SJSA1 (cell line): ENCODE measurements around the gene THY1. TPM values are rescaled to one million over a fixed set of nuclear protein-coding genes. Genes with fewer than 3 reads are reported as not detected.
"Not testable (repeated sequence)": the region's sequence is repeated elsewhere in the genome, so short reads cannot be mapped to it uniquely, and the experiment has no call there.

Experiments used
- DNase-seq, 2 experiments: peaks; one replicate each; pipeline ENCODE4 v3.0.0-alpha.2; 2015 to 2020; ENCODE audit warnings: low spot score in 2 of 2, low read depth in 1 of 2
- H3K27ac ChIP-seq: fragments of 250-450 bp; sonication (Bioruptor Pico); 2 replicates; pipeline ENCODE4 v1.5.1; 2020; ENCODE audit warnings: mild to moderate bottlenecking, moderate library complexity
- H3K27me3 ChIP-seq: fragments of 250-450 bp; sonication (Bioruptor Pico); replicated peaks from 2 replicates; pipeline ENCODE4 v1.5.1; 2020; ENCODE audit warnings: mild to moderate bottlenecking, moderate library complexity
- H3K36me3 ChIP-seq: fragments of 250-450 bp; sonication (Bioruptor Pico); 2 replicates; pipeline ENCODE4 v1.5.1; 2020; ENCODE audit warnings: mild to moderate bottlenecking
- H3K4me1 ChIP-seq: fragments of 250-450 bp; sonication (Bioruptor Pico); replicated peaks from 2 replicates; pipeline ENCODE4 v1.6.1; 2021; ENCODE audit warnings: mild to moderate bottlenecking
- H3K4me3 ChIP-seq: fragments of 250-450 bp; sonication (Bioruptor Pico); 2 replicates; pipeline ENCODE4 v1.5.1; 2020; ENCODE audit warnings: mild to moderate bottlenecking
- H3K9me3 ChIP-seq: fragments of 250-450 bp; sonication (Bioruptor Pico); replicated peaks from 2 replicates; pipeline ENCODE4 v1.5.1; 2020; ENCODE audit warnings: mild to moderate bottlenecking
- total RNA-seq: library from RNA; depleted of rRNA; stranded (reverse); fragments of >200 nt; shearing (Covaris generic); gene quantifications from 2 replicates; pipeline ENCODE4 v1.2.3, GENCODE V29; 2014; rRNA removed

THY1 gene
- total RNA-seq, result 7.4 and 51.6 TPM in 2 replicates

DNA sequence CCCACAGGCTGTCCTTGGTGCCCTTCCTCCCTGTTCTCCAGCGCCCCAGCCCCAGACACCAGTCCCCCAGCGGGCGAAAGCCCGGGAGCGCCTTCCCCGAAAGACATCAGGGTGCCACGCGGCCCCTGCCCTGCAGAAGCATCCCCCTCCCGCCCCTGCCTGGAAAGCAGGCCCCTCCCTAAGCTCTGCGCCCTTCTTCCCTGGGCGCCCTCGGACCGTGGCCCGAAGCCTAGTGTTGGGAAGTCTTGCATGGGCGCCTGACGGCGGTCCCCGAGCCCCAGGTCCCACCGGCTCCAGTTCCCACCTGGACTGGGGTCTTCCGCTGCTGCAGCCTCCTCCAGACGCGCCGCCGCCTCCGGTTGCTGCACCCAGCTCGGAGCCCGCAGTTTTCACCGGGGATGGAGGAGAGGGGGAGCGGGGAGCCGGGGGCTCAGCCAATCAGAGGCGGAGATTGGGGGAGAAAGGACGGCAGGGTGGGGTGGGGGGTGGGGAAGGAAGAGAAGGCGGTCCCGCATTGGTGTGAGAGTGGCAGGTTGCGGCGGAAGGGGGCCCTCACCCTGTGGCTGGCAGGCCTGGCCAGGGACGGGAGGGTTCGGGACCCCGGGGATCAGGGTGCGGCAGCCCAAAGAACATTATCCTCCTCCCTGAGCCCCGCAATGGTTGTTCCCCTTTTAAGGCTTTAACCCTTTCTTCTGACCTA is at the start of gene THY1:
Gene THY1 (minus strand): TSS at position 364 of the 700 bp plus-strand sequence. CDS start 2,267 bp downstream, outside the sequence.
- DNase-seq, result no peak
- Histone ChIP-seq H3K4me3 (peak within 1 kb of the TSS; percentile 39), H3K9me3 (no peaks in the 10 kb centered on the region), H3K4me1 (peaks cover 19% of the 10 kb centered on the region), H3K36me3 (no peaks in the 10 kb centered on the region), H3K27me3 (no peaks in the 10 kb centered on the region), H3K27ac (no peak within 1 kb of the TSS)

DNA sequence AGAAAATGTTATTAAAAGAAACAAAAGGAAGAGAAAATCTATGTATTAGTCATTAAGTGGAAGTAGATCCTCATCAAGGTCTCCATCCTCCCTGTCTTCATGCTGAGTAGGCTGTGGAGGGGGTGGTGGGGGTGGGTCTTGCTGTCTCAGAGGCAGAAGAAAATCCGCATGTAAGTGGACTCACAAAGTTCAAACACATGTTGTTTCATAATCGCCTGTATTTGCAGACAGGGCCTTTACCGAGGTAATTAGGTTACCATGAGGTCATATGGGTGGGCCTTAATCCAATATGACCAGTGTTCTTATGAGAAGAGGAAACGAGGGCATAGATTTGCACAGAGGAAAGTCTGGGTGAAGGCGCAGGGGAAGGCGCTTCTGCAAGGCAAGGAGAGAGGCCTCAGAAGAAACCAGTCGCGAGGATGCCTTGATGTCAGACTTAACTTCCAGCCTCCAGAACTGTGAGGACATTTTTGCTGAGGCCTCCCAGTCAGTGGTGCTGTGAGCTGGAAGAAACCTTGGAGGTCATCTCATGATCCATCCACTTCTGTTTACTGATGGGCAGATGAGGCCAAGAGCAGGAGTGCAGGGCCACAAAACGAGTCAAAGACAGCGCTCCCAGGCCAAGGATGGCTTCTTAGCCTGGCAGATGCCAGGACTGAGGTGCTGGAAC is 49.3 kb upstream of the THY1 start:
- Histone ChIP-seq H3K9me3 (no peaks in the 10 kb centered on the region), H3K4me1 (peaks cover 14% of the 10 kb centered on the region), H3K4me3 (no peak overlapping the region), H3K27me3 (no peaks in the 10 kb centered on the region), H3K27ac (no peak overlapping the region), H3K36me3 (no peaks in the 10 kb centered on the region)
- DNase-seq, result peak in 1 of 2 experiments; percentile 14

DNA sequence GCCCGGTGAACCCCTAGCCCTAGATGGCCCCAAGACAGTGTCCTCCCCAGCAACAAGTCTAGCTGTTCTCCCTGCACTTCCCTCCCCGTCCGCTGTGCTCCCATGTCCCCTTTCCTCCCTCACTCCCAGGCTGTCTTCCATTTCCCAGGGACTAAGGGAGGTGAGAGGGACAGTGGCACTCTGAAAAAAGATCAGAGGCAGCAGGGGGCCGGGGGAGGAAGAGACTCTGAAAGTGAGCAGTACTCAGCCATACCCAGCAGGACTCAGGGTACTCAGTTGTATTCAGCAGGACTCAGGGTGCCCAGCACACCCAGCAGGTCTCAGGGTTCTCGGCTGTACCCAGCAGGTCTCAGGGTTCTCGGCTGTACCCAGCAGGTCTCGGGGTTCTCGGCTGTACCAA is 48.4 kb upstream of the THY1 start:
- H3K9me3 ChIP-seq, result no peaks in the 10 kb centered on the region
- peaks cover 14% of the 10 kb centered on the region for H3K4me1 ChIP-seq
- no peaks in the 10 kb centered on the region for H3K27me3 ChIP-seq
- no peak overlapping the region for H3K4me3 ChIP-seq
- DNase-seq, result peak in 1 of 2 experiments; percentile 15
- no peak overlapping the region for H3K27ac ChIP-seq
- H3K36me3 ChIP-seq, result no peaks in the 10 kb centered on the region

DNA sequence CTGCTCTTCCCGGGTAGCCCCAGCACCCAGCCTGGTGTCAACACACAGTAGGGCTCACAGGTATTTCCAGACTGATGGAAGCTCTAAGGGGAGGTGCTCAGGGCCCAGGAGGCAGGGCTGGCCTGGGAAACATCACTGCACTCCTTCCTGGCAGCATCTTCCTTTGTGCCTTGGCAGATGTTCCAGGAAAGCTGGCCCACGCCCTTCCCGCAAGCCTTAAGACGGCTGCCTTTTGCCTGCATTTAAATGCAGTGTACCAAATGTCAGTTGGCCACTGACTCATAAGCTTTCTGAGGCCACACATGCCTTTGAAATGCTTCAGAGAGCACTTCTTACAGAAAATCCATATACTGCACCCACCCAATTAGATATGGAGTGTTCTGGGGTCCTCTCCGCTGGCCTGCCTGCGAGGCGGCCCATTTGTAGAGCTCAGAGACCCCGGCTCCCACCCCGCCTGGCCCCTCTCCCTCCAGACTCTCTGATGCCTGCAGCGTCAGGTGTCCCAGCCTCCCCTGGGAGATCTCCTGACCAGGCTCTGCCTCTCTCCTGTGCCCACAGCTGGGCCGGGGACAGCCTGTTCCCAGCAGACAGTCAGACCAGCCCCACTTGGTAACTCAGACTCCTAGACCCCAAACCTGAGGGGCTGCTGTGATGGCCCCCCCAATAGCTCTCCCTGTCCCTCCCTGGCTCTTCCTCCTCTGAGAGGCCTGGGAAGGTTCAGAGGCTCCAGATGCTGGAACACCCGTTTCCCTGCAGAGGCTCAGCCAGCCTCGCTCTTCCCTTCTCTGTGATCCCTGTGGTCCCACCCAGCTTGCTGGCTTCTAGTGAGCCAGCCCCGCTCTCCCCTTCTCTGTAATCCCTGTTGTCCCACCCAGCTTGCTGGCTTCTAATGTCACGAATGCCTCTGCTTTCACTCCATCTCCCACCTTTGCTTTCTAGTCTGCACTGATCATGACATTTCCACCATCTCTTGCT is 47.6 kb upstream of the THY1 start:
- DNase-seq, result peak; percentile 36 to 56
- Histone ChIP-seq H3K27me3 (no peaks in the 10 kb centered on the region), H3K36me3 (no peaks in the 10 kb centered on the region), H3K9me3 (no peaks in the 10 kb centered on the region), H3K27ac (peak overlapping the region; percentile 63), H3K4me1 (peaks cover 14% of the 10 kb centered on the region), H3K4me3 (no peak overlapping the region)

DNA sequence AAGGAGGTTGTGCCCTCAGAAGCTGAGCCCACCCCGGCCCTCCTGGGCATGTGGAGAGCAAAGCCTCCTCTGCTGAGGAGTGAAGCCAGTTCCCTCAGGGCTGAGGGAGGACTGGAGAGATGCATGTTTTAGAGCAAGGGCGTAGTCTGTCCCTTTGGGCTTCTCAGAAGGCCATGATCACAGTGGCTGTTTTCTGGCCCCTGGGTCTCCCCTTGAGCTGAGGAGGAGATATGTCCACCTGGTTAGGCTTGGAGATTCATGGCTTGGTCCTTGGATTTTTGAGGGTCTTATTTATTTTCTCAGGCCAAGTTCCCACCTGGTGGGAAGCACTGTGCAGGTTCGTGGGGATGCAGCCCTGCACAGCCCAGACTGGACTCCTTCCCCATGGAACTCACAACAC is 46.5 kb upstream of the THY1 start:
- Histone ChIP-seq H3K4me1 (peaks cover 14% of the 10 kb centered on the region), H3K4me3 (no peak overlapping the region), H3K36me3 (no peaks in the 10 kb centered on the region), H3K9me3 (no peaks in the 10 kb centered on the region), H3K27ac (no peak overlapping the region), H3K27me3 (no peaks in the 10 kb centered on the region)
- peak in 1 of 2 experiments; percentile 15 for DNase-seq

DNA sequence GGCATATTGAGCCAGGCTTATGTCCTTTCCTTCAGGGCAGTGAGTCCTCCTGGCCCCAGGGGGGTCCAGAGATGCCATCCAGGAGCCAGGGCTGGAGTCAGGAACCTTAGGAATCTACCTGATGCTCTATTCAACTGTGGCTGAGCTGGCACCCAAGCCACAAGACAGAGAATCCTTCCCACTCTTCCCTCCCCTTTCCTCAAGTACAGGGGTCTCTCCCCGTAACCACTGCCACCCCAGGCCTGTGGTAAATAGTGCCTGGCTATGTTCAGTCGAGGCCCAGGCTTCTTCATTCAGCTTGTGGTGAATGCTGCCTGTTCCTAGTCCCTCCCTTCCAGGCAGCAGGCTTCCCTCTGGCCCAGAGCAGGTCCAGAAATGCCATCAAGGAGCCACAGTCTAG is 45.5 kb upstream of the THY1 start:
- no peaks in the 10 kb centered on the region for H3K36me3 ChIP-seq
- no peak for DNase-seq

DNA sequence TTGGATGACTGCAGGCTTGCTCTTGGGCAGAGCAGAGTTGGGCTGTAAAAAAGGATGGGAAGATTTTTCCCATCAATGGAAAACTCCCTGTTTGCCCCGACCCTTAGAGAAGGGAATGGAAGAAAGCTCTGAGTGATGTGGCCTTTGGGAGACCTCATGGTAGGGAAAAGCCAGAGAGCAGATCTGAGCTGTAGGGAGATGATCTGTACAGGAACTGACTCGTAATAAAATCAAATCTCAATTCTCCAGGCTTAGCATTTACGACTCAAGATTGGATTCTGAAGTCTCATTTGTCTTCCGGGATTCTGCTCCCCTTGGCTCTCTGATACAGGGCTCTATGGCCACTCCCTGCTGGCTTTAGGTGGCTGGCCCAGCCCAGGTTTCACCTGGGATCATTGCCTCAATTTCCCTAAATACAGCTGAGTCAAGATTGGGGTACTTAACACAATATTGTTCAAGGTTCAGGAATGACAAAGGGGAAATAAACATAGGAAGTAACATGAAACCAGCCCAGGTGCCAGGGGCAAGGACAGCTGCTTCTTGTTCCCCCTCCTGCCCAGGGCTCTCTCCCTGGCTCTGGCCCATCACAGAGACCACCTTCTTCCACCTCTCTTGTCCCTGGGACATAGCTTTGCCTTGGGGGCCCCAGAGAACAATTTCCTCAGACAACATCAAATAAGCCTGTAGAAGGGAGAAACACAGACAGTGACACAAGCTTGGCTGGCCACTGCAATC is 38.4 kb upstream of the THY1 start:
- no peak overlapping the region for H3K4me3 ChIP-seq
- peaks cover 28% of the 10 kb centered on the region for H3K4me1 ChIP-seq
- no peak for DNase-seq
- H3K27me3 ChIP-seq, result no peaks in the 10 kb centered on the region
- H3K36me3 ChIP-seq, result no peaks in the 10 kb centered on the region
- peak overlapping the region; percentile 50; the same call in 1 of the 2 replicates for H3K27ac ChIP-seq
- no peaks in the 10 kb centered on the region for H3K9me3 ChIP-seq

More for the DNA sequence above, 45.5 kb upstream of the THY1 start:
- no peak overlapping the region for H3K4me3 ChIP-seq
- H3K27ac ChIP-seq, result no peak overlapping the region
- H3K27me3 ChIP-seq, result no peaks in the 10 kb centered on the region
- peaks cover 14% of the 10 kb centered on the region for H3K4me1 ChIP-seq
- H3K9me3 ChIP-seq, result no peaks in the 10 kb centered on the region

DNA sequence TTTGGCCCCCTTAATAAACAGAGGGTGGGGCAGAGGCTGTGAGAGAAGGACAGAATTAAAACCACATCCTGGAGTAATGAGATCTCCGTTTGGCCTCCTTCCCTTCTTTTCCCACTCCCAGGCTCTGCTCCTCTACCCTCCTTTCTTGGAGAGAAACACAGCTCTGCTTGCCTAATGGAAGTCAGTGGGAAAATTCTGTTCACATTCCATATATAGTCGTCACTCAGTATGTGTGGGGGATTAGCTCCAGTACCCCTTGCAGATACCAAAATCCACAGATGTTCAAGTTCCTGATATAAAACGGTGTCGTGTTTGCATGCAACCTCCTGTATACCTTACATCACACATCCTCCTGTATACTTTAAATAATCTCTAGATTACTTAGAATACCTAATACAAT is 37.6 kb upstream of the THY1 start:
- Histone ChIP-seq H3K4me1 (peaks cover 28% of the 10 kb centered on the region), H3K27ac (peak overlapping the region; percentile 50), H3K27me3 (no peaks in the 10 kb centered on the region), H3K36me3 (no peaks in the 10 kb centered on the region), H3K4me3 (no peak overlapping the region), H3K9me3 (no peaks in the 10 kb centered on the region)
- DNase-seq, result peak in 1 of 2 experiments; percentile 44

DNA sequence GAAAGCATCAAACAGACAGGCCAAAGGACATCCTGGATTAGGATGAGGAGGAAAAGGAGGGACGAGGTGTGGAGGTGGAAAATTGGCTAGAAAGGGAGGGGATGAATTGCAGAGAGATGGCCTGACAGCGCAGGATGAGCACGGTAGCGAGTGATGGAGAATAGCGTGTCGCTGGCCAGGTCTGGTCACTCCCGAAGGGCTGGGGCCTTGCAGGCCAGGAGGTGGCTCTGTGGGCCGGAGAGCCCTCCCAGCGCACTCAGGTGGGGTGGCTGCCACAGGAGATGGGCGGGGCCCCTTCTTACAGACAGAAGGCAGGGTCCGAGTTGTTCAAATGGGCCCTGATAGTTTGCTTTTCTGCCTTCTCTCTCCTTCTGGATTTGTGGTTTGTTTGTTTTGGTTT is 37.1 kb upstream of the THY1 start:
- no peak for DNase-seq
- H3K9me3 ChIP-seq, result no peaks in the 10 kb centered on the region
- H3K4me3 ChIP-seq, result no peak overlapping the region
- peaks cover 28% of the 10 kb centered on the region for H3K4me1 ChIP-seq
- no peaks in the 10 kb centered on the region for H3K27me3 ChIP-seq
- H3K36me3 ChIP-seq, result no peaks in the 10 kb centered on the region
- peak overlapping the region; percentile 50 for H3K27ac ChIP-seq

DNA sequence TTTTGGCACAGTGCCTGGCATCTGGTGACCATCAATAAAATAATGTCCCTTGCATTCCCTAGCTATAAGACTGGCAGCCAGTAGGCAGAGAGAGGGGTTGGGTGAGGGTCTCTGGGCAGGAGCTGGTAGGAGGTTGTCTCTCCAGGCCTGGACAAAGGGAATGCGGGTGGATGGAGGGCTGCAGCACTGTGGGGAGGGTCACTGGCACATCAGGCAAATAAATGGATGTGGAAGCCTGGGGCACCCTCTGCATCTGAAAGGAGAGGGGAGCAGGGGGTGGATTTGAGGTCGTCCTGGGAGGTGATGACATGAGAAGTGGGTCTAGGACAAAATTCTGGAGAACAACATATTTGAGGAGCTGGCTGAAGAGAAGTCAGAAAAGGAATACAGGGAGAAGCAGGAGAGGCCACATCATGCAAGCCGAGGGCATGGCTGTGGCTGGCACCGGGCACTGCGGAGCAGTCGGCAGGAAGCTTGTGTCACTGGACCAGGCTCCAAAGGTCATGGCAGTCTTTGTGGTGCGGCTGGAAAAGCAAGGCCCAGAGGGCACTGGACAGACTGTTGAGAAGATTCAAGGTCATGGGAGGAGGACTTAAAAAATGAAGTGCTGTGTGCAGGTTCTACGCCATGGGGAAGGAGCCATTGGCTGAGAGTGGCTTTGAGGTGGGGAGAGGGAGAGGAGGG is 36.5 kb upstream of the THY1 start:
- Histone ChIP-seq H3K4me3 (no peak overlapping the region), H3K36me3 (no peaks in the 10 kb centered on the region), H3K27me3 (no peaks in the 10 kb centered on the region), H3K4me1 (peaks cover 28% of the 10 kb centered on the region), H3K27ac (no peak overlapping the region), H3K9me3 (no peaks in the 10 kb centered on the region)
- DNase-seq, result no peak

DNA sequence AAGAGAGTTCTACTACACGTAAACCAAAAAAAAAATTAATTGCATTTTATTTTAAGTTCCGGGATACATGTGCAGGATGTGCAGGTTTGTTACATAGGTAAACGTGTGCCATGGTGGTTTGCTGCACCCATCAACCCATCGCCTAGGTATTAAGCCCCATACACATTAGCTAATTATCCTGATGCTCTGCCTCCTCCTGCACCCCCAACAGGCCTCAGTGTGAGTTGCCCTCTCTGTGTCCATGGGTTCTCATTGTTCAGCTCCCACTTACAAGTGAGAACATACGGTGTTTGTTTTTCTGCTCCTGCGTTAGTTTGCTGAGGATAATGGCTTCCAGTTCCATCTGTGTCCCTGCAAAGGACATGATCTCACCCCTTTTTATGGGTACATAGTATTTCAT is 32.7 kb upstream of the THY1 start:
- H3K27me3 ChIP-seq, H3K36me3 ChIP-seq, H3K27ac ChIP-seq, H3K9me3 ChIP-seq, H3K4me3 ChIP-seq, DNase-seq: not testable (repeated sequence)
- peaks cover 18% of the 10 kb centered on the region for H3K4me1 ChIP-seq

DNA sequence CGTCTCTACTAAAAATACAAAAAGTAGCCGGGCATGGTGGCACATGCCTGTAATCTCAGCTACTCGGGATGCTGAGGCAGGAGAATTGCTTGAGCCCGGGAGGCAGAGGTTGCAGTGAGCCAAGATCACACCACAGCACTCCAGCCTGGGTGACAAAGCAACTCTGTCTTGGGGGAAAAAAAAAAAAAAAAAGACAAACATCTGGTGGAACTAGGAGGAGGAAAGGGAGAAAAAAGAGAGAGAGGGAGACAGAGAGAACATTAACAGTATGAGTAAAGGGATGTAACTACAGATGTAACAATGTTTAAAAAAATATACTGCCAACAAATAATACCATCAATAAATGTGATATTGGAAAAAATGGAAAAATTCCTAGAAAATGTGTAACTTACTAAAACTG is 32.3 kb upstream of the THY1 start:
- H3K27ac ChIP-seq, H3K9me3 ChIP-seq, DNase-seq, H3K36me3 ChIP-seq, H3K27me3 ChIP-seq, H3K4me3 ChIP-seq: not testable (repeated sequence)
- H3K4me1 ChIP-seq, result peaks cover 13% of the 10 kb centered on the region

DNA sequence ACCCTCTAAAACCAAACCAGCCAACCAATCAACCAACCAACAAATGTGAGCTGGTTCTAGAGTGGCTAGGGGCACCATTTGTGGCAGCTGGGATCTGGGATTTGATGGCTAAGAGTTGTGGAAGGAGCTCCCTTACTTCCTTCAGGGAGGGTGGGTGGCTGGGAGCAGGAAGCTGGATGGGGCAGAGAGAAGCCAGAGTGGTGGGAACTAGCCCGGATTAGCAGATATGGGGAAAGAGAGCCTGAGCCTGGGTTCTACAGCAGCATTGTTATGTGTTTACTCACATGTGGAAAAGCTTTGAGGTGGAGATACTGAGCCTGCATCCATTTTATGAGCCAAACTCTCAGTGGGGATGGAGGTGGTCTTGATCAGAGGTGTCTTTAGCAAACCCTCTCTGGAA is 30.9 kb upstream of the THY1 start:
- no peaks in the 10 kb centered on the region for H3K27me3 ChIP-seq
- H3K4me1 ChIP-seq, result peaks cover 2% of the 10 kb centered on the region; the same call in 1 of the 2 replicates
- H3K9me3 ChIP-seq, result no peaks in the 10 kb centered on the region
- H3K36me3 ChIP-seq, result no peaks in the 10 kb centered on the region
- no peak overlapping the region for H3K4me3 ChIP-seq
- H3K27ac ChIP-seq, result no peak overlapping the region
- no peak for DNase-seq
